ENCODE measurements around the gene FKBP8.

- TF ChIP-seq CTCF (optimal IDR thresholded peaks at IDR 0.05 in 1 of 3, IDR thresholded peaks at IDR 0.05 in 1 of 3, conservative IDR thresholded peaks at IDR 0.05 in 1 of 3; ENCODE audit: extremely low read depth in 1 of 3, insufficient read depth in 2 of 3, low read length in 3 of 3), result no peak
- TF ChIP-seq EZH2 (IDR thresholded peaks at IDR 0.05; ENCODE audit: low read length), result no peak
These were observed 52.6 kb downstream of the FKBP8 start for GRCh38 chr19:18490728-18491127.

All from keratinocyte (primary cell).